GM12878 (cell line): ENCODE data around the gene B9D1.

Experiments used
- ATF7 ChIP-seq: fragments of 450-650 bp; IDR thresholded peaks from 2 replicates; pipeline ENCODE4 v1.6.1; 2016; ENCODE audit warnings: low read depth, mild to moderate bottlenecking
- CBX3 ChIP-seq: fragments of 200-600 bp; sonication (generic); IDR thresholded peaks from 2 replicates; pipeline ENCODE4 v1.6.1; 2016; ENCODE audit warnings: low read depth, borderline replicate concordance
- CTCF ChIP-seq, 3 experiments: IDR thresholded peaks in 2 of 3; conservative IDR thresholded peaks in 1 of 3; 2 replicates each; pipeline ENCODE4 v1.5.1; 2011; ENCODE audit warnings: low read depth in 3 of 3, low read length in 3 of 3, mild to moderate bottlenecking in 3 of 3, control low read depth in 2 of 3, moderate library complexity in 2 of 3, inconsistent platforms in 1 of 3, mixed read lengths in 1 of 3; ENCODE audit not compliant: control insufficient read depth in 2 of 3, insufficient read depth in 1 of 3; ENCODE audit errors: extremely low read depth in 1 of 3
- CUX1 ChIP-seq: IDR thresholded peaks from 2 replicates; pipeline ENCODE4 v1.6.1; 2012; ENCODE audit warnings: improper control_type of control experiment, low read depth, low read length; ENCODE audit not compliant: insufficient replicate concordance
- HDAC6 ChIP-seq: fragments of 200-600 bp; sonication (generic); IDR thresholded peaks from one replicate; pipeline ENCODE4 v1.8.0; 2017; ENCODE audit warnings: antibody characterized with exemption; ENCODE audit not compliant: unreplicated experiment
- MLLT1 ChIP-seq: fragments of 450-650 bp; IDR thresholded peaks from 2 replicates; pipeline ENCODE4 v1.6.1; 2016; ENCODE audit warnings: mild to moderate bottlenecking
- NR2F1 ChIP-seq: fragments of 450-650 bp; conservative IDR thresholded peaks from 2 replicates; pipeline ENCODE4 v1.6.1; 2017; ENCODE audit warnings: mild to moderate bottlenecking
- PKNOX1 ChIP-seq: fragments of 450-650 bp; IDR thresholded peaks from 2 replicates; pipeline ENCODE4 v1.6.1; 2016; ENCODE audit warnings: mild to moderate bottlenecking
- TAF1 ChIP-seq: IDR thresholded peaks from 2 replicates; pipeline ENCODE4 v1.6.1; 2011; ENCODE audit warnings: mild to moderate bottlenecking, low read depth, low read length, borderline replicate concordance
- ZNF274 ChIP-seq: IDR thresholded peaks from one replicate; pipeline ENCODE4 v1.8.0; 2011; ENCODE audit not compliant: insufficient read length, insufficient read depth

GRCh38 chr17:19319771-19320505 is 42.6 kb downstream of the B9D1 start:
- TF ChIP-seq TAF1 (no peak), NR2F1 (no peak), MLLT1 (no peak), ATF7 (no peak), ZNF274 (no peak), CTCF (IDR thresholded peaks at IDR 0.05 in 2 of 3, conservative IDR thresholded peaks at IDR 0.05 in 1 of 3; ENCODE audit: control insufficient read depth in 2 of 3, extremely low read depth in 1 of 3, insufficient read depth in 1 of 3, low read depth in 3 of 3, low read length in 3 of 3) (no peak), PKNOX1 (no peak), CBX3 (no peak), HDAC6 (no peak), CUX1 (no peak)
